Natural killer cell (primary cell): ENCODE measurements around the gene SALL2. TPM values are rescaled to one million over a fixed set of nuclear protein-coding genes. Genes with fewer than 3 reads are reported as not detected.

Experiments
- ATAC-seq, 3 donors: fragments of 150-1000 bp in 2 of 3; fragments of 200-7000 bp in 1 of 3; cut with Tn5 transposase; 1 replicate in 1 of 3; 2 replicates in 2 of 3; pipeline ENCODE4 v1.10.0; 2021; ENCODE audit warnings: mild to moderate bottlenecking in 2 of 3, moderate library complexity in 2 of 3
- DNase-seq, 2 donors: peaks; one replicate each; pipeline versions ENCODE4 v3.0.0 to v3.0.0-alpha.2; 2013 to 2021; ENCODE audit warnings: mixed read lengths in 1 of 2
- H3K27ac ChIP-seq: one replicate; pipeline ENCODE4 v1.5.1; 2013; ENCODE audit warnings: mild to moderate bottlenecking, low read length
- H3K27me3 ChIP-seq: one replicate; pipeline ENCODE4 v1.6.1; 2013; ENCODE audit warnings: low read length; ENCODE audit not compliant: control insufficient read depth, insufficient read depth
- H3K36me3 ChIP-seq: one replicate; pipeline ENCODE4 v1.6.1; 2013; ENCODE audit warnings: low read length; ENCODE audit not compliant: control insufficient read depth, insufficient read depth
- H3K4me1 ChIP-seq: one replicate; pipeline ENCODE4 v1.6.1; 2013; ENCODE audit warnings: low read length; ENCODE audit not compliant: control insufficient read depth, insufficient read depth
- H3K4me3 ChIP-seq: one replicate; pipeline ENCODE4 v1.5.1; 2013; ENCODE audit warnings: low read length
- H3K9me3 ChIP-seq: one replicate; pipeline ENCODE4 v1.6.1; 2013; ENCODE audit warnings: low read length; ENCODE audit not compliant: control insufficient read depth, insufficient read depth
- H3K27ac Mint-ChIP-seq, 2 donors: one replicate each; pipeline ENCODE4 v1.8.0; 2022; ENCODE audit warnings: mild to moderate bottlenecking in 2 of 2, mixed read lengths in 2 of 2, moderate library complexity in 1 of 2
- H3K27me3 Mint-ChIP-seq, 2 donors: one replicate each; pipeline ENCODE4 v1.8.0; 2022; ENCODE audit warnings: low read depth in 2 of 2, mixed read lengths in 2 of 2
- H3K36me3 Mint-ChIP-seq: one replicate; pipeline ENCODE4 v1.8.0; 2022; ENCODE audit warnings: mixed read lengths
- H3K4me1 Mint-ChIP-seq, 2 donors: one replicate each; pipeline ENCODE4 v1.8.0; 2022; ENCODE audit warnings: mixed read lengths in 2 of 2
- H3K4me3 Mint-ChIP-seq: one replicate; pipeline ENCODE4 v1.8.0; 2022; ENCODE audit warnings: mild to moderate bottlenecking, moderate library complexity, mixed read lengths
- H3K9me3 Mint-ChIP-seq, 2 donors: one replicate each; pipeline ENCODE4 v1.8.0; 2022; ENCODE audit warnings: mixed read lengths in 2 of 2
- CTCF ChIP-seq: fragments of 200-600 bp; IDR thresholded peaks from one replicate; pipeline ENCODE4 v1.8.0; 2022; ENCODE audit warnings: antibody characterized with exemption
- WGBS: methylation state at CpG from one replicate; pipeline ENCODE4 v1.1.7; 2013; ENCODE audit warnings: missing lambda C conversion rate; ENCODE audit not compliant: insufficient coverage; 5-methylcytosine and 5-hydroxymethylcytosine counted together
- intact Hi-C: fragments of 100-400 bp; cut with micrococcal nuclease; formaldehyde crosslinking; loops from one replicate; pipeline ENCODE4 v1.14.2; 2022
- total RNA-seq, 4 donors: library from RNA; stranded (reverse); fragments of 120-200 nt in 1 of 4; gene quantifications; one replicate each; pipeline versions ENCODE4 v1.2.3 to v1.2.4, GENCODE V29; 2013 to 2022

The SALL2 gene
- total RNA-seq, 3 donors from 2014 or later (not counting 1 experiment from before 2014, with no cell fraction given), result 1.6 to 2.5 (median 2.2) TPM

- no peaks in the 10 kb centered on the region for H3K36me3 Mint-ChIP-seq
- H3K4me1 ChIP-seq, result peaks cover 19% of the 10 kb centered on the region
- H3K27me3 ChIP-seq, result no peaks in the 10 kb centered on the region
- H3K4me3 ChIP-seq, result no peak overlapping the region
- no peak for TF ChIP-seq CTCF
- H3K9me3 ChIP-seq, result no peaks in the 10 kb centered on the region
- 78% methylated on average over 7 of the region's 7 CpGs for WGBS
- no peak overlapping the region for H3K27ac ChIP-seq
- no peaks in the 10 kb centered on the region for H3K36me3 ChIP-seq
- H3K4me1 Mint-ChIP-seq, result peaks cover 13 to 19% of the 10 kb centered on the region in 2 donors
- intact Hi-C loops, result no loop called here
- peaks cover 0 to 5% of the 10 kb centered on the region in 2 donors for H3K27me3 Mint-ChIP-seq
- DNase-seq, result no peak
- H3K4me3 Mint-ChIP-seq, result no peak overlapping the region
- H3K9me3 Mint-ChIP-seq, result no peaks in the 10 kb centered on the region
- ATAC-seq, result no peak
- no peak overlapping the region for H3K27ac Mint-ChIP-seq
Measured at GRCh38 chr14:21523203-21523602, 2.9 kb downstream of the SALL2 start.

- peaks cover 12% of the 10 kb centered on the region for H3K4me1 ChIP-seq
- intact Hi-C loops, result no loop called here
Measured at GRCh38 chr14:21521501-21521900, 4.6 kb downstream of the SALL2 start.

GRCh38 chr14:21520767-21521166, 5.4 kb downstream of the SALL2 start:
- Histone ChIP-seq H3K36me3 (no peaks in the 10 kb centered on the region), H3K4me1 (peaks cover 5% of the 10 kb centered on the region), H3K9me3 (no peaks in the 10 kb centered on the region), H3K27ac (no peak overlapping the region), H3K4me3 (no peak overlapping the region), H3K27me3 (no peaks in the 10 kb centered on the region)
- 100% methylated on average over 1 of the region's 1 CpG for WGBS
- Mint-ChIP-seq H3K27ac (no peak overlapping the region), H3K9me3 (no peaks in the 10 kb centered on the region), H3K4me1 (peaks cover 5% of the 10 kb centered on the region in 2 donors), H3K4me3 (no peak overlapping the region), H3K27me3 (peaks cover 0 to 5% of the 10 kb centered on the region in 2 donors), H3K36me3 (no peaks in the 10 kb centered on the region)
- DNase-seq (no peak), ATAC-seq (no peak)
- intact Hi-C loops, result no loop called here
- TF ChIP-seq CTCF, result no peak

More at GRCh38 chr14:21521501-21521900, 4.6 kb downstream of the SALL2 start:
- no peaks in the 10 kb centered on the region for H3K9me3 ChIP-seq
- no peak for DNase-seq
- H3K27me3 Mint-ChIP-seq, result peaks cover 0 to 5% of the 10 kb centered on the region in 2 donors
- H3K36me3 Mint-ChIP-seq, result no peaks in the 10 kb centered on the region
- no peaks in the 10 kb centered on the region for H3K36me3 ChIP-seq
- no peaks in the 10 kb centered on the region for H3K27me3 ChIP-seq
- no peaks in the 10 kb centered on the region for H3K9me3 Mint-ChIP-seq
- WGBS, result 90% methylated on average over 2 of the region's 2 CpGs
- H3K27ac Mint-ChIP-seq, result no peak overlapping the region
- TF ChIP-seq CTCF, result no peak
- no peak overlapping the region for H3K4me3 ChIP-seq
- H3K4me1 Mint-ChIP-seq, result peaks cover 5 to 9% of the 10 kb centered on the region in 2 donors
- H3K4me3 Mint-ChIP-seq, result no peak overlapping the region
- ATAC-seq, result no peak
- H3K27ac ChIP-seq, result no peak overlapping the region

GRCh38 chr14:21518725-21519124, 7.4 kb downstream of the SALL2 start:
- Mint-ChIP-seq H3K9me3 (no peaks in the 10 kb centered on the region), H3K4me1 (no peaks in the 10 kb centered on the region), H3K4me3 (no peak overlapping the region), H3K27ac (no peak overlapping the region), H3K36me3 (no peaks in the 10 kb centered on the region), H3K27me3 (peaks cover 0 to 5% of the 10 kb centered on the region in 2 donors)
- no peaks in the 10 kb centered on the region for H3K36me3 ChIP-seq
- no peaks in the 10 kb centered on the region for H3K9me3 ChIP-seq
- ATAC-seq (no peak), DNase-seq (no peak)
- no peaks in the 10 kb centered on the region for H3K27me3 ChIP-seq
- intact Hi-C loops, result no loop called here
- WGBS, result 91% methylated on average over 2 of the region's 2 CpGs
- no peaks in the 10 kb centered on the region for H3K4me1 ChIP-seq
- H3K4me3 ChIP-seq, result no peak overlapping the region
- TF ChIP-seq CTCF, result no peak
- H3K27ac ChIP-seq, result no peak overlapping the region
